ENCODE data around the gene PRPF18.
A peak's percentile ranks its signal among the peaks of the same experiment; 100 is the strongest.

The PRPF18 gene

GRCh38 chr10:13604357-13605040 lies 17.7 kb downstream of the PRPF18 start:
- DNase-seq (ENCODE audit: low spot score): no peak

- DNase-seq (ENCODE audit: low spot score): no peak
Observed at GRCh38 chr10:13608246-13608853, 21.6 kb downstream of the PRPF18 start.

DNA sequence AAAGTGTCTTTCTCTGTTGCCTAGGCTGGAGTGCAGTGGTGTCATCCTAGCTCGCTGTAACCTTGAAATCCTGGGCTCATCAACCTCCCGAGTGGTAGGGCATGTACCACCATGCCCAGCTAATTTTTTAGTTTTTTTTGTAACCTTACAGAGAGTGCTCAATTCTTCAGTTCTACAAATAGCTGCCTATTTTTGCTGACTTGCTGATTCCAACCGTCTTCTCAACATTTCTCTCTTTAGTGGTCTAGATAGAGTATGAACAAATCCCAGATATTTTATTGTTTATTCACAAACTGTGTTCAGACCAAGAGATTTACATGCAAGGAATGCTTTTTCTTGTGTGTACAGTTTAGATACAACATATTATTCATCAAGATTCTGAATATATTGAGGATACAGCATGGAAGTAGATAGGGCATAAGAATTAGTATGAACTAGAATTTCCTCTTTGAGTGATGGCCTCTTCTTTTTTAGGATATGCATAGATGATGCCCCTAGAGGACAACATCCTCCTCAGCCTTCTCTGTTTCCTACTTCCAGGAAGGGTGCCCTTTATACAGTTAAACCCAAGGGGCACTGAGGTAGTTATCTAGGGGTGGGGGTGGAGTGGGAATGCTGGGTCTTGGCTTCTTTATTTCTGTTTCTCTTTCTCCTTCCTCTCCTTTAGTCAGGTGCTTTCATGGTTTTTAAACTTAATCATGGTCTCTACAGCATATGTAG lies 26.0 kb downstream of the PRPF18 start:
- DNase-seq (ENCODE audit: low spot score): no peak

GRCh38 chr10:13613519-13613918 lies 26.8 kb downstream of the PRPF18 start:
- DNase-seq (ENCODE audit: low spot score): peak; percentile 19

GRCh38 chr10:13614530-13615332 lies 28.0 kb downstream of the PRPF18 start:
- peak; percentile 28 for DNase-seq (ENCODE audit: low spot score)

DNA sequence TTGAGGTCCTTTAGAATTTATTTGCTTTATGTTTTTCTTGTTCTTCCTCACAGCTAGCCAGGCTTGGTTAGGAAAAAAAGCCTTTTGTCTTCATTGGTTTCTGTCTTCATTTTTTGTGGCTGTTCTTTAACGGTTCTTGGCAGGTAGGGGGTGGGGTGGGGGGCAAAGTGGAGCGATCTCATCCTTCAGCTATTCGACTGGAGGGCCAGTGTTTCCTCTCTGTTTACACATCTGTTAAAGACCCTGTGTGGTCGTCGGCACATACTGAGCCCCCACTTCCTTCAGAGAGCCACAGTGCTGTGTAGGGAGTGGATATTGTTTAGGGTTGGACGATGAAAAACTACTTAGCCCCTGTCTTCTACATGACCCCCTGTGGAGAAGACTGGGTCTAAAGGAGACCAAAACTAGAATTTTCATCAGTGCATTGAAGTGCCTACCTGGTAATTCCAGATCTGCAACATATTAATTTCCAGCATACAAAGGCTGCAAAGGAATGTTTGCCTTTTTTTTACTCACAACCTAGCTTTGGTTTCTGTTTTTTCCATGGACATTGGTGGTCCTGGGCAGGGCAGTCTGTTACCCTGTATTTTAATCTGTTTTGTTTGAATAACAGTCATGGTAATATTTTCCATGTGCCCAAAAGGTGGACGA lies 29.0 kb downstream of the PRPF18 start:
- DNase-seq (ENCODE audit: low spot score): no peak

DNA sequence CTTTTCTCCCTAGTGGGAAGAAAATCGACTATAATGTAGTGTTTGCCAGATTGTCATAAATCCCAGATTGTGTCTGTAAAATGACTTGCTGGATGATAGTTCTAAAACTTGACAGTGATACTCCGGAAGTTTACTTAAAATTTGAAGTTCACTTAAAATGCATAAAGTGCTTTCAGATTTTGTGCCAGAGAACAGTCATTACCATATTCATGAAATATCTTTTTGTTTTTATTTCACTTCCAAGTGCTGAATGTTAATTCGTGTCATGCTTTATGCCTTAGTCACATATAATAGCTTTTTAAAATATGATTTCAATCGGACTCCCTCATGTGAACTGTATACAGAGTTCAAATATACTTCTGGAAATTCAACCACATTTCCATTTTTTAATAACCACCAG lies 30.4 kb downstream of the PRPF18 start:
- DNase-seq (ENCODE audit: low spot score): no peak

DNA sequence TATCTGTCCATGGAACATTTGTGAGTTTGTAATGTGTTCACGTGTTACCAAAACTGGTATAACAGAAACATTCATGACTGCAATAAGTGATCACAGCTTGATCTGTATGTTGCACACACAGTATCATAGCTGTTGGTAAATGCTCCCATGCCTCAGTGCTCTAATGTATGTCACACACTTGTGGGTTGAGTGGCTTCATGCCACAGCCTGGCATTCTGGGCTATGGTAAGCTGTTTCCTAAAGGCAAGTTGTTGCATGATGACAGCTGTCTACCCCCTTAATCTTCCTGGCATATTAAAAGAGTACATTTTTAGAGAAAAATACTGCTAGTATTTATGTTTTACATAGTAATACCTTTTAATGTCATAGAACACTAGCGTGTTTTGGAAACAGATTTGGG lies 35.2 kb downstream of the PRPF18 start:
- DNase-seq (ENCODE audit: low spot score): no peak

GRCh38 chr10:13624630-13625029 lies 37.9 kb downstream of the PRPF18 start:
- no peak for DNase-seq (ENCODE audit: low spot score)

DNA sequence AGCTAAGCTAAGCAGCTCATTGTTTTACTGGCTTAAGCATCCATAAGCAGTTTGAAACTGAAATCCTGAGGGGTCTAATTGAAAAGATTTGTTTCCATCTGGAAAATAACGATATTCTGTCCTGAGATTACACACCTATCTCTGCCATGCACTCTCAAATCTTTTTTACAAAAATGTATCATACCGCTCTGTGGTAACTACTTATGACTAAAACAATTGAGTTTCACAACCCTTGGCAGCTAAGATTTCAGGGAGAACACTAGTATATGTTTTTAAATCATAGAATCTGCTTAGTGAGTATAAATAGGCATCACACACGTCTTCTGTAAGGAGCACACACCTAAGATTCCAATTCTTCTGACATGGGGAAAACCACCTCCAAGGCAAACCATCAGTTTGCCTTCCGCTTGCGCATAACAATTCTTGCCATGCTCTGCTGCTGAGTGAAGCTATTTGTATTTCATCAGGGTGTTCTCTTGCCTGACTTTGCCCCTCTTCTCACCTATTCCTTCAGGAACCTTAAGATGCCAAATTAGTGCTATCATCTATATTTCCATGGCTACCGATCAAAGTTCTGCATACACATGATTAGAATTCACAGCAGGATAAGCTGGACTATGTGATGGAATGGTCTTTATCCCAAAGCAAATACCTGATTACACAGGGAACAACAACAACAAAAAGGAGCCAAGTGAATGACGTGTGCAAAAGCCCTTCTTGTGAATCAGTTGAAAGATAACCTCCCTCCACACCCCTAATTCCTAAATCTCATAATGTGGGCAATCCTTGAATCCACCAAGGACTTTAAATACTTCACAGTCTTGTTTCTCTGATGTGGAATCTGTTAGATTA lies 40.9 kb downstream of the PRPF18 start:
- DNase-seq (ENCODE audit: low spot score): no peak

GRCh38 chr10:13628661-13629060 lies 41.9 kb downstream of the PRPF18 start:
- DNase-seq (ENCODE audit: low spot score): no peak

DNA sequence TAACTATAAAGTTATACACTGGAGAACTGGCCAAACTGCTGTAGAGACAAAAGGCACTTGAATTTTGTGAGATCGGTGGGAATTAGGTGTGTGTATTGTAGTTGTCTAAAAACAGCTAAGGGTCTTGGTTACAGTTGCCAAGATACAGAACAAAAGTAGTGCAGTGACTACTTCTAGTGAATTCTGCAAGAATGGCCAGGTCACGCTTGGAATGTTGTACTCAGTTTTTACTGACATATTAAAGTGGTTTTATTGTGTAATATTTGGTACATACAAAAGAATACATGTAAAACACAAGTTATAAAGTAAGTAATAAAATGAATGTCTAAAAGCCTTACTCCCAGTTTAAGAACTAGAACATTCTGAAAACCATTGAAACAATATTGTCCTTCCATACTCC lies 42.4 kb downstream of the PRPF18 start:
- DNase-seq (ENCODE audit: low spot score): no peak

DNA sequence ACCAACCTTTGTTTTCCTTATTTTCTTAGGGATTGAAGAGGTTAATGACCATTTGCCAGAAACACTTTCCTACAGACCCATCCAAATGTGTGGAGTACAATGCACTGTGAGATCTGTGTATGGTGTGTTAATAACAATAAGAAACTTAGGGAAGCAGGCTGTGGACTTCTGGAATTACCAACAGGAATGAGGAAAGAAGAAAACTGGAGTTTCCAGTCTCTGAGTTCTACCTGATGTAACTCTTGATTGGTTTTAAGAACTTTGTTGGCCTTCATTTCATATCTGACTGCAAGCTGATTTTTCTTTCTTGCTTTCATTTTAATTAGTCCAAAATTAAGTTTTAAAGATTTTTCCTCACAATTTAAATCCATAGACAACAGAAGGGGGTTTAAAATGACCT lies 43.5 kb downstream of the PRPF18 start:
- DNase-seq (ENCODE audit: low spot score): no peak

DNA sequence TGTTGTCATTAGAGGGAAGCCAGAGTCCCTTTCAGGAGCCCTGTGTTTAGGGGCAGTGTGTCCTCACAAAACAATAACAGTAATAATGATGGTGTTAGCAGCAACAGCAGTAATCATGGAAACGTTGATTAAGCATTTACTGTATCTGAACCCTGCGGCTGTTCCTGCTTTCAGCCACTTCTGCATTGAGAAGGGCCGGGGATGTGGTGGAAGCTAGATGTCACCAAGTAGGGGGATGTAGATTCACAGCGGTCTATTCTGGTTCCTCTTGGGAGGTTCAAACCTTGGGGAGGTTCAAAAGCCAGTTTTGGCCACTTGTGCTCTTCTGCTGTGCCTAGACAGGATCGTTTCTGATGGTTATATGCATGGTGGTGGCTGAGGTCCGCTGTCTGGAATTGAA lies 44.8 kb downstream of the PRPF18 start:
- DNase-seq (ENCODE audit: low spot score): no peak

DNA sequence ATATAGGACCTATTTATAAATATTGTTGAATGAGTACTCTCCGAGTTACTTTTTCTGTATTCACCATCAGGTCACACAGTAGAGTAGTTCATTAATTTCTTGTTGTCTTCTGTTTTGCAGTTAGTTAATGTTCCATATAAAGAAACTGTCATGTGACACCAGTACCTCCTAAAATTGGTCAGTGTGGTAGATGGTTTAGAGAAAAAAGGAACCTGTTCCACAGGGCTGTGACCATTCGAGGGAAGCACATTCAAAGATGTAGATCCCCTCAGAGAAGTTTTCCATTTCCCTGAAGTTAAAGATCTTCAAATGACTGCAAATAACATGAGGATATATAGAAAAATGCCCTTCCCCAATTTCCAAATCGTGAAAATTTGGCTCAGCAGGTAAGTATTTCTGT lies 45.7 kb downstream of the PRPF18 start:
- DNase-seq (ENCODE audit: low spot score): no peak

- no peak for DNase-seq (ENCODE audit: low spot score)
Observed at GRCh38 chr10:13632884-13633440, 46.2 kb downstream of the PRPF18 start.

- DNase-seq (ENCODE audit: low spot score): no peak
Observed at GRCh38 chr10:13633689-13634088, 46.9 kb downstream of the PRPF18 start.

- DNase-seq (ENCODE audit: low spot score): no peak
Observed at GRCh38 chr10:13634207-13634606, 47.4 kb downstream of the PRPF18 start.

DNA sequence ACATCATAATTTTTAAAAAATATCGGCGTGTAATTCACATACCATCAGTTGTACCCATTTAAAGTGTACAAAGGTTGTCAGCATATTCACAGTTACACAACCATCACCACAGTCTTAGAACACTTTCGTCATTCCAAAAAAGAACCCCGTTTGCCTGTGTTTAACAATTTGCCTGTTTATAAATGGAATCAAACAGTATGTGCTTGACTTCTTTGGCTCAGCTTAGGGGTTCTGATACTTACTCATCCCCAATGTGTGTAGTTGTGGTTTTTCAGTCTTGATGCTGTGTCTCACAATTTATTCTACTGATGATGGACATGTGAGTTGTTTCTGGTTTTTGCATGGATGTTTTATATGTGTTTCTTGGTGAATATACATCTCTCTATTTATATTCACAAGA lies 50.0 kb downstream of the PRPF18 start:
- peak; percentile 37 for DNase-seq (ENCODE audit: low spot score)

DNA sequence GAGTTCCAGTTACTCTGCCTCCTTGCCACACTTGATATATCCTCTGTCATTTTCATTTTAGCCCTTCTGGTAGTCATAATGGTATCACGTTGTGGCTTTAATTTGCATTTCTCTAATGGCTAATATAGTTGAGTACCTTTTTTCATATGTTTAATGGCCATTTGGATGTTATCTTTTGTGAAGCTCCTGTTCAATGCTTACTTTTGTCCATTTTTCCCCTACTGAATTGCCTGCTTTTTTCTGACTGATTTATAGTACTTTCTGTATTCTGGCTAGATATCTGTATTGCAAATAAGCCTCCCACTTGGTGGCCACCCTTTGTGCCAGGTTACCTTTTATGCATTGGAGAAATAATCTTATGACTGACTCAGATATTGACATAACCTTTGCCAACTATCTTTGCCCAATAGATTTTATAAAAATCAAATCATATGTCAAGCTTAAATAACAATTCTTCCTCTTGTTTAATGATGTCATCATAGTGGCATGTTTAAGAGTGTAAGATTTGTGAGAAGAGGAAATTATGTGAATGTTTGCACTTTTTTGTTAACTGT lies 50.6 kb downstream of the PRPF18 start:
- DNase-seq (ENCODE audit: low spot score): no peak

All from AG08396 (cell line).